Kidney epithelial cell (primary cell): Measurements from ENCODE around the gene ETS1. TPM values are rescaled to one million over a fixed set of nuclear protein-coding genes. Genes with fewer than 3 reads are reported as not detected.
A peak's percentile ranks its signal among the peaks of the same experiment; 100 is the strongest.

Experiments used
- DNase-seq: peaks from one replicate; pipeline ENCODE4 v3.0.0-alpha.2; 2010; ENCODE audit warnings: low read depth
- H3K27me3 ChIP-seq: 2 replicates; pipeline ENCODE4 v1.6.0; 2011; ENCODE audit warnings: low read length; ENCODE audit not compliant: control insufficient read depth, insufficient read depth
- H3K36me3 ChIP-seq: 2 replicates; pipeline ENCODE4 v1.5.1; 2011; ENCODE audit warnings: low read length; ENCODE audit not compliant: control insufficient read depth, insufficient read depth
- H3K4me3 ChIP-seq: 2 replicates; pipeline ENCODE4 v1.5.1; 2011; ENCODE audit warnings: low read depth, mild to moderate bottlenecking, control low read depth, low read length
- CTCF ChIP-seq: IDR thresholded peaks from 2 replicates; pipeline ENCODE4 v1.5.1; 2011; ENCODE audit warnings: mild to moderate bottlenecking, moderate library complexity, low read length, control low read depth, inconsistent platforms; ENCODE audit not compliant: insufficient read depth, poor library complexity, severe bottlenecking
- total RNA-seq: library from RNA; depleted of rRNA; stranded (reverse); fragments of >200 nt; gene quantifications from 2 replicates; pipeline ENCODE4 v1.2.3, GENCODE V29; 2015

The ETS1 gene
- total RNA-seq, 1 donor from 2014 or later: 224 TPM

DNA sequence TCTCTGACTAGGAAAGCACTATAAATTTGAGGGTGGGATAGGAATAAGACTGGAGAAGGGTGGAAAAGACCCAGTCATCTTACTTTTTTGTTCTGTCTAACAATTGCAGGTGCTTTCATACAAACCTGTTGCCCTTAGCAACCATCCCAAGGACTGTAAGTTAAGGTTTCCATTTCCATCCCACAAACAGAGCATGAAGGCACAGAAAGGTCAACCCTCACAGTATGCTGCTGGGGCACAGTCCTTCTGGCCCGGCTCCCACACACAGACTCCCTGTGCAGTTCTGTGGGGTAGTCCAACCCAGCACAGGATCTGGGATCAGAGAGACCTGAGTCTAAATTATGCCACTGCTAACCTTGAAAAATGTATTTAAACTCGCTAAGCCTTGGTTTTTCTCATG lies 38.4 kb upstream of the ETS1 start:
- Histone ChIP-seq H3K36me3 (no peaks in the 10 kb centered on the region), H3K4me3 (no peak overlapping the region), H3K27me3 (no peaks in the 10 kb centered on the region)
- no peak for DNase-seq
- TF ChIP-seq CTCF: no peak

DNA sequence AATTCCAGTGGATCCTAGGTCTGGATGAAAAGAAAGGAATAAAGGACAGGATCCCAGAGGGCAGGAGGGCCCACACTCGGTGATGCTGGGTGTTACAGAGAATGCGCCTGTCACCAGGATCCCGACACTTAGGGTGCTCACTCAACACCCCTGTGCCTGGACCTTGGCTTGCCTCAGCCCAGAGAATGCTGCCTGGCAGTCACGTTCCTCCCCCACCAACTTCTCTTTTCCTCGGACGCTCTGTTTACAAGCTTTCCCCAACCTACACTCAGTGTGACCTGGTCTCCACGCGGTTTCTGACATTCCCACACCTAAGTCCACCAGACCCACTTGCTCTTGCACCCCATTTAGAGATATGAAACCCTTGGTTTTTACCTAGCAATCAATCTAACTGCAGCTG lies 38.0 kb upstream of the ETS1 start:
- no peaks in the 10 kb centered on the region for H3K27me3 ChIP-seq
- no peak for TF ChIP-seq CTCF
- H3K4me3 ChIP-seq: no peak overlapping the region
- no peaks in the 10 kb centered on the region for H3K36me3 ChIP-seq
- DNase-seq: no peak

DNA sequence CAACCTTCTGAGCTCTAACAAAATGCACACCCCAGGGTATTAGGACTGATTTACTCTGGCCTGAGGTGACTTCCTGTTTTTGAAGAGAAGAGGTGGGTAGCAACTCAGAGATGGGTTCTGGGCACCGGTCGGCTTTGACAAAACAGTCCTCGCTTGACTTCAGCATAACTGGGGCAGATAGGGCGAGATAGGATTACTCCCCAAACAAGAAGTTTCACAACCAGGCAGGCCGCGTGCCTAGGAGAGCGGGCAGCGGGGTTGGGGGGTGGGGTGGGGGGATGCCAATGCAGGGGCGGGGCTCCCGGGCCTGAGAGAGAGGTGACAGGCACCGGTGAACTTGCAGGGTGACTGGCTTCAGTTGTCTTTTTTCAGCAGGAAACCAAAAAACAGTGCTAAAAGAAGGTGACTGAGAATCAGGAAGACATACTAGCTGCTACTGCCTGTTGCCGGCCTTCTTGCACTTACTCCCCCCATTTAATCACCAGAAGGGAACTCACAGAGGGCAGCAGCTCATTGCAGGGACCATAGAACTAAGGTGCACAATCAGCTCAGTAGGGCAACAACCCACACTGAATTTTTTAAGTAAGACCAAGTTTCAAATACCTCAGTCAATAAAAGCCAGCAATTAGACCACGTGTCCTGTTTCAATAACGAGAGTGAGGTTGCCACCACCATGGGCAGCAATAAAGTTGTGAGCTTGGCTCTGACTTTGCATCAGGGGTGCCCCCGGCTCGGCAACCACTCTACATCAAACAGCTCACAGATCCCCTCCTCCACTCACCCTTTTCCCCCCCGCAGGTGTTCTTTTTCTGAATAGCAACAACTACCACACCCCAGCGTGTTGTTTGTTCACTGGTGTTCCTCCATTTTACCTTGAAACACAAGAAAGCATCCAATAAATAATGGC lies 37.2 kb upstream of the ETS1 start:
- H3K36me3 ChIP-seq: no peaks in the 10 kb centered on the region
- TF ChIP-seq CTCF: no peak
- no peak for DNase-seq
- H3K27me3 ChIP-seq: no peaks in the 10 kb centered on the region
- no peak overlapping the region for H3K4me3 ChIP-seq

- no peak for DNase-seq
- no peak overlapping the region for H3K4me3 ChIP-seq
- no peak for TF ChIP-seq CTCF
- no peaks in the 10 kb centered on the region for H3K36me3 ChIP-seq
- H3K27me3 ChIP-seq: no peaks in the 10 kb centered on the region
Measured at GRCh38 chr11:128623091-128623490, 35.7 kb upstream of the ETS1 start.

- TF ChIP-seq CTCF: no peak
- Histone ChIP-seq H3K36me3 (no peaks in the 10 kb centered on the region), H3K4me3 (no peak overlapping the region), H3K27me3 (no peaks in the 10 kb centered on the region)
- peak; percentile 66 for DNase-seq
Measured at GRCh38 chr11:128621601-128622501, 34.5 kb upstream of the ETS1 start.
